ENCODE results near the gene DOK7.
A peak's percentile ranks its signal among the peaks of the same experiment; 100 is the strongest.
"Not testable (repeated sequence)": the region's sequence is repeated elsewhere in the genome, so short reads cannot be mapped to it uniquely, and the experiment has no call there.

DOK7 gene

DNA sequence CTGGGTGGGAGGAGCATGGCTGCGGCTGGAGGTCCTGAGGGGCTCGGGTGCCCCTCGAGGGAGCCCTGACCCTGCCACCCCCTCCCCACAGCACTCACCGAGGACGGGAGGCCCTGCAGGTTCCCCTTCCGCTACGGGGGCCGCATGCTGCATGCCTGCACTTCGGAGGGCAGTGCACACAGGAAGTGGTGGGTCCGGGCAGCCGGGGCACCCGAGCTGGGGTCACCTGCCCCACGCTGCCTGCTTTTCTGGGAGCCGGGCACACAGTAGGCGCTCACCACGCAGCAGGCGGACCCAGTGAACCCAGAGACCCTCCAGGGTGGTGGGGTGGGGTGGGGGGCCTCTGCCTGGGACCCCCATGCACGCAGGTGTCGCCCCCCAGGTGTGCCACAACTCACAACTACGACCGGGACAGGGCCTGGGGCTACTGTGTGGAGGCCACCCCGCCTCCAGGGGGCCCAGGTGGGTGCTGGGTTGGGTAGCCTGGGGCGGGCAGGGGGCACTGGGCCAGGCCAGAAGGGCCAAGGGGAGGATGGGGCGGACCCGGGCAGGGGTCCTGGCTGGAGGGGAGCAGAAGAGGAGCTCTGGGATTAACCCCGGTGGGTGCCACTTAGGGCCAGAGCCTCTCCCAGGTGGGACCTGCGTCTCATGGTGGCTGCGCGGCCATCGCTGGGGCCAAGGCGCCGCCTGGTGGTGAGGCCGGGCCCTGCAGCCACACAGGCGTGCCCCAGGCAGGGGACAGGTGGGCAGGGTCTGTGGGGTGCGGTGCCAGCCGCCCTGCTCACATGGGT, 20.0 kb upstream of the DOK7 start:
- DNase-seq (ENCODE audit: low spot score), result peak; percentile 86

DNA sequence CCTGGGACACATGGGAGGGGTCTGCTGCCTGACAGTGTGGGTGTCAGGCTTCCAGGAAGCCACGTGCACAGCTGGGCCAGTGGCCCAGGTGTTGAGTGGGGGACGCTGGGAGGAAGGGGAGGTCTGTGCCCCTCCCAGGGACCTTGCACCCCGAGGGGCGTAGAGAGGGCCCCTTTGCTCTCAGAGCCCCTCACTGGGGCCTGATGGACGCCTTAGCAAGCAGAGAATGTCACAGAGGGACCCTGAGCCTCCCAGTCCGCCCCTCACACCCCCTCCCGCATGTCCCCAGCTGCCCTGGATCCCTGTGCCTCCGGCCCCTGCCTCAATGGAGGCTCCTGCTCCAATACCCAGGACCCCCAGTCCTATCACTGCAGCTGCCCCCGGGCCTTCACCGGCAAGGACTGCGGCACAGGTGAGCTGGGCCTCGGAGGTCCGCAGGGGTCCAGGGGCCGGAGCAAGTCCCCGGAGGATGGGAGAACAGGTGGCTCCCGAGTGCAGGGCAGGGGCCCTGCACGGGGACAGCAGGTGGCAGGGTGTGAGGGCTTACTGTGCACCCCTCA, 19.3 kb upstream of the DOK7 start:
- no peak for DNase-seq (ENCODE audit: low spot score)

DNA sequence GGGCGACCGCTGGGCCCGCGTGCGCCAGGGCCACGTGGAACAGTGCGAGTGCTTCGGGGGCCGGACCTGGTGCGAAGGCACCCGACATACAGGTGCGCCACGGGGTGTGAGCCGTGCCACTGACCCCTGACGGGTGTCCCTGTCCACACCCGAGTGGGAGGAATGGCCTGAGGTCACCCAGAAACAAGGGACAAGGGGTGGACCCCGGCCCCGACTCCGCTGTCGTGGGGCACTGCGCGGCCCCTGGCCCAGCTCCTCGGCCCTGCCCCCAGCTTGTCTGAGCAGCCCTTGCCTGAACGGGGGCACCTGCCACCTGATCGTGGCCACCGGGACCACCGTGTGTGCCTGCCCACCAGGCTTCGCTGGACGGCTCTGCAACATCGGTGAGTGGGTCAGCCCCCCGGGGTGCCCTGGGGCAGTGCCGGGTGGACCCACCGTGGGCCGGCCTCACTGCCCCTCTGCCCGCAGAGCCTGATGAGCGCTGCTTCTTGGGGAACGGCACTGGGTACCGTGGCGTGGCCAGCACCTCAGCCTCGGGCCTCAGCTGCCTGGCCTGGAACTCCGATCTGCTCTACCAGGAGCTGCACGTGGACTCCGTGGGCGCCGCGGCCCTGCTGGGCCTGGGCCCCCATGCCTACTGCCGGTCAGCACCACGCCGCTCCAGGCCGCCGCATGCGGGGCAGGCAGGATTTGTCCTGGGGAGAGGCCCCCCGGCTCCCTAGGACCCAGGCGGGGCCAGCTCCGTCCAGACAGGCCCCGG, 18.6 kb upstream of the DOK7 start:
- no peak for DNase-seq (ENCODE audit: low spot score)

DNA sequence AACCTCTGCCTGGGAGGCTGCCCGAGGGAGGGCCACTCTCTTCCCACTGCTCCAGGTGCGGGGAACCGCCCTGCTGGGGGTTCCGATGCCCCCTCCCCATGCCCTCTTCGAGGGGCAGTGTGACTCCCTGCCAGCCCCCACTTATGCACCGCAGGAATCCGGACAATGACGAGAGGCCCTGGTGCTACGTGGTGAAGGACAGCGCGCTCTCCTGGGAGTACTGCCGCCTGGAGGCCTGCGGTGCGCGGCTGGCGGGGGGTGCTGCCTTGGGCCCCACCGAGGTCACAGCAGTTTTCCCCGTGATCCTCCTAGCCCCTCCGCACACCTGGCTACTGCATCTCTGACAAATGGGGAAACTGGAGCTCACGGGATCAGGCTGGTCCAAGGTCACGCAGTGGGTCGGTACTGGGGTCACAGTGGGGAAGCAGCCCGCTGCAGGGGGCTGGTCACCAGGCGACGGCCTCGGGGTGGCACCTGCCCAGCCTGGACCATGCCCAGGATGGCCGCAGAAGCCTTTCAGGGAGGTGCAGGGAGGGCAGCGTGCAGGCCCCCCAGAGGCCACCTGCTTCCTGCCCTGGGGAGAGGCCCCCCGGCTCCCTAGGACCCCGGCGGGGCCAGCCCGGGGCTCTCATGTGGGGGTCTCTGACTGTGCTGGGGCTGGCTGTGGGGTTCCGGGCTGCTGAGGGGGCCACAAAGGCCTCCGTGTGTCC, 17.8 kb upstream of the DOK7 start:
- no peak for DNase-seq (ENCODE audit: low spot score)

DNA sequence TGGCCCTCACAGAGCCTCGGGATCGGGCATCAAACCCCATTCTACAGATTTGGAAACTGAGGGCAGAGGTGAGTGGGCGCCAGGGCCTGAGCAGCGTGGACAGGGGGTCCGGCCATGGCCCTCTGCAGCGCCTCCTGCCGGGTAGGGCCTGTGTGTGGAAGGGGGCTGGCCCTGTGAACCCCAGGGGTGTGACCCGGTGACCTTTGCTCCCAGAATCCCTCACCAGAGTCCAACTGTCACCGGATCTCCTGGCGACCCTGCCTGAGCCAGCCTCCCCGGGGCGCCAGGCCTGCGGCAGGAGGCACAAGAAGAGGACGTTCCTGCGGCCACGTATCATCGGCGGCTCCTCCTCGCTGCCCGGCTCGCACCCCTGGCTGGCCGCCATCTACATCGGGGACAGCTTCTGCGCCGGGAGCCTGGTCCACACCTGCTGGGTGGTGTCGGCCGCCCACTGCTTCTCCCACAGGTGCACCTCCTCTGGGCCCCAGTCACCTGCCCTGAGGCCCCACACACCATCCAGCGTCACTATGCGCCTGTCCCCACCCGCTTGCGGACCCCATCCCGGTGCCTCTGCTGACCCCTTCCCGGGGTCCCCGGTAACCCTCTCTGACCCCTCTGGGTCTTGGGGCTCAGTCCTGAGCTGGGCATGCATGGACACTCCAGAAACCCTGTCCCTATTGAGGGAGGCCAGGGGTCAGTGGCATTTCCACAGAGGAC, 17.1 kb upstream of the DOK7 start:
- DNase-seq (ENCODE audit: low spot score), result no peak

DNA sequence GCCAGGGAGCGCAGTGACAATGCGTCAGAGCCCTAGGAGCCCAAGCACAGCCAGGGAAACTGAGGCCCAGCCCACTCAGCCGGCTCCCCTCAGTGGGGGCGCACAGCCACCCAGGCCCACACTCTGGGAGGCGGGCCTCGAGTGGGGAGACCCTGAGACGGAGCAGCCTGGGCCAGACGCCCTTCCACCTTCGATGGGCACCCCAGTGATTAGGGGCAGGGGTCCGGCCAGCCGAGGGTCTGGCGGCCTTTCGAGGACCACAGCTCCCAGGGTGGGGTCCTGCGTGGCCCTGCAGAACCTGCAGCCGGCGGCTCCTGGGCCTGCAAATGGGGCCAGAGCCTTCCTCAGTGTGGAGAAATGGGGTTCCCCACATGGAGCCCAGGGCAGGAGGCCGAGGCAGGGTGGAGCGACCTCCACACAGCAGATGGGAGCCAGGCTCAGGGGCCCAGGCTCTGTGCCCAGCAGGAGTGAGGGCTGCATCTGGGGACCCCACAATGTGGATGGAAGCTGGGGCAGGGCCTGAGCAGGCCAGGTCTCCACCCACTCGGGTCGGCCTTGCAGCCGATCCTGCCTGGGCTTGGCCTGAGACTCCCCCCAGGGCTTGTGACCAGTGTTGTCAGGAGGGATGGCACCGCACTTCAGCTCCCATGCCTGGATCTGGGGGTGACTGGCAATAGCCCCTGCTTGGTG, 16.3 kb upstream of the DOK7 start:
- DNase-seq (ENCODE audit: low spot score), result no peak

DNA sequence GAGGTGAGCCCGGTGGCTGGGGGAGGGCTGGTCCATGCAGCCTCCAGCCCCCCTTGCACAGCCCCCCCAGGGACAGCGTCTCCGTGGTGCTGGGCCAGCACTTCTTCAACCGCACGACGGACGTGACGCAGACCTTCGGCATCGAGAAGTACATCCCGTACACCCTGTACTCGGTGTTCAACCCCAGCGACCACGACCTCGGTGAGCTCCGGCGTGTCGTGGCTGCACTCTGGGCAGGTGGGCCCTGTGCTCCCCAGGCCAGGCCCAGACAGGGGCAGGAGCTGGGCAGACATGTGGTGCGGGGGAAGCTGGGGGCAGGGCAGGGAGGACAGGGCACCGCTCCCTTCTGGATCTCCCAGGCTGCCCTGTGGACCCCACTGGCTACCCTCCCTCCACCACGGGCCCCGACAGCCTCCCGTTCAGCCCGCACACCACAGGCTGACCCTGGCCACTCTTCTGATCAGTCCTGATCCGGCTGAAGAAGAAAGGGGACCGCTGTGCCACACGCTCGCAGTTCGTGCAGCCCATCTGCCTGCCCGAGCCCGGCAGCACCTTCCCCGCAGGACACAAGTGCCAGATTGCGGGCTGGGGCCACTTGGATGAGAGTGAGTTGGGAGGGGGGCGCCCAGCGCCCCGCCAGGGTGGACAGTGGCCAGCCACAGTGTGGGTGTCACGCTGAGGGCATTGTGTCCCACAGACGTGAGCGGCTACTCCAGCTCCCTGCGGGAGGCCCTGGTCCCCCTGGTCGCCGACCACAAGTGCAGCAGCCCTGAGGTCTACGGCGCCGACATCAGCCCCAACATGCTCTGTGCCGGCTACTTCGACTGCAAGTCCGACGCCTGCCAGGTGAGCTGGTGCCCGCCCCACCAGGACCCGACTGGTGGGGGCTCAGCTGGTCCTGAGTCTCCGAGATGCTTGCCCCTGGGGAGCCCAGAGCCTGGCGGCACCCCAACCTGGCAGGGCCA, 15.4 kb upstream of the DOK7 start:
- no peak for DNase-seq (ENCODE audit: low spot score)

DNA sequence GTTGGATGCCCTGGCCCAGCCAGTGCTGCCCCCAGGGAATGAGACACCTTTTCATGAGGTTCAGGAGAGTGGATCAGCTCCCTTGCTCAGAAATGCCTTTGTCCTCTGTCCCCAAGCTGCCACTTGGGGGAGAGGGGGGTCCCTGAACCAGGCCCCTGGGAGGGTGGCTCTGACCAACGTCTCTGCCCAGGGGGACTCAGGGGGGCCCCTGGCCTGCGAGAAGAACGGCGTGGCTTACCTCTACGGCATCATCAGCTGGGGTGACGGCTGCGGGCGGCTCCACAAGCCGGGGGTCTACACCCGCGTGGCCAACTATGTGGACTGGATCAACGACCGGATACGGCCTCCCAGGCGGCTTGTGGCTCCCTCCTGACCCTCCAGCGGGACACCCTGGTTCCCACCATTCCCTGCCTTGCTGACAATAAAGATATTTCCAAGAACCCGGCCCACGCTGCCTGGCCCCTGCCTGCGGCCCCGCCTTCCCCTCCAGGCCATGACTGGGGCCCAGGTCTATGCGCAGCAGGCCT, 14.0 kb upstream of the DOK7 start:
- no peak for DNase-seq (ENCODE audit: low spot score)

DNA sequence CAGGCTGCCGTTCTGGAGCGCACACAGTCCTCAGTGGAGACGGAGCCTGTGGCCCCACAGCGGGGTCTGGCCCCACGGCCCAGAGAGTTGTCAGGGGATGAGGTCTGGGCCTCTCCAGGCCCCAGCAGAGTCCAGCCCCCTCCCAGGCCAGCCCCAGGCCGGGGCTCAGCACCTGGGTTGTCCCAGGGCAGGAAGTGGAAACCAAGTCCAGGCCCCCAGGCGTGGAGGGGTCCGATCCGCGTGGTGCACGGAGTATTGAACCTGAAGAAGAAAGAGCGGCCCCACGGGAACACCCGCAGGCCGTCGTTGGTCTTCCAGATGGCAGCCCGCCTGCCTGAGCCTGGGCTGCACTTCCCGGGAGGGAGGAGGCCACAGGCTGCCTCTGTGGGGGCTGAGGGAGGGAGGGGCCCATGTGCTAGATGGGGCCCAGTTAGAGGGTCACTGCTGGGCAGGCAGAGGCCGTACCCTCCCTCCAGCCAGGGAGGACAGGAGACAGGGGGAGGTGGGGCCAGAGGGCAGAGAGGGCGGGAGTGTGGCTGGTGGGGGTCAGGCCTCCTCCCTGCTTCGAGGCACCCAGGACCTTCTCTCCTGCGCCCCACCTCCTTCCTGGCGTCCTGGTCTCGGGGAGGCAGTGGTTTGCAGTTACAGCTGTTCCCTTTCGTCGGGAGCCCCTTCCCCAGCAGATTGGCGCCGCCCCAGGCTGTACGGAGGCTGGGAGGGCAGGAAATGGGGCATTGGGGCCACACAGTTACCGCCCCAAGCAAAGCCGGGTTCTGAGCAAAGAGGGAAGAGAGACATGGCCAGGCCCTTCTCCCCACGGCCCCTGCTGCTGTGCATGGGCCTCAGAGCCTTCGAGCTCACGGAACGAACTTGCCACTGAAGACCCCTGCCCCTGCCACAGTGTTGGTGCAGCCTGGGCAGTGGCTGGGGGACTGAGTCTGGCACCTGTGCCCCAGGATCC, 13.3 kb upstream of the DOK7 start:
- DNase-seq (ENCODE audit: low spot score), result no peak

DNA sequence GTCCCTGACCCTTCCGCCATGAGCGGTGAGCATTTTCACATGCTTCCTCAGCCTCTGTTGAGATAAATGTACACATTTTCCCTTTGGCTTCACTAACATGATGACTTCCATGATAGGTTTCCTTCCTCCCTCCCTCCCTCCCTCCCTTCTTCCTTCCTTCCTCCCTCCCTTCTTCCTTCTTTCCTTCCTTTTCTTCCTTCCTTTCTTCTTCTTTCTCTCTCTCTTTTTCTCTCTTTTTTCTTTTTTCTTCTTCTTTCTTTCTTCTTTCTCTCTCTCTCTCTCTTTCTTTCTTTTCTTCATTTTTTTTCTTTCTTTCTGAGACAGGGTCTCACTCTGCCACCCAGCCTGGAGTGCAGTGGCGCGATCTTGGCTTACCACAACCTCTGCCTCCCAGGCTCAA, 12.5 kb upstream of the DOK7 start:
- no peak for DNase-seq (ENCODE audit: low spot score)

DNA sequence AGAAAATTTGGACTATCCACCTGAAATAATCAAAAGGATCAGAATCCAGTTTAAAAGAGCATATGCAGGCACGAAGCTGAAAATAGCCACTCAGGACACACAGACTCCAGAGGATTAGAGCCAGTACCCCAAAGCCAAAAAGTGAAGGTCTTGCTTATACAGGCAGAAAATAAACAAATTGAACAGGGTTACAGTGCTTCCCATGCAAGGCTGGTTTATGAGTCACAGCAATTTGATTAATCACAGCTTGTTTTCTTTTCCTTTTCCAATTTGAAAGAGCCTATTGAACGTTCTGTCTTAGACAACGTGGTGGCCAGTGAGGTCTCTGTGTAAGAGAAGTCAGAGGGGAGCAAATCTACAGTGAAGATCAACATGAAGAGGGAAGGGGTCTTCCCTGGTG, 11.2 kb upstream of the DOK7 start:
- no peak for DNase-seq (ENCODE audit: low spot score)

DNA sequence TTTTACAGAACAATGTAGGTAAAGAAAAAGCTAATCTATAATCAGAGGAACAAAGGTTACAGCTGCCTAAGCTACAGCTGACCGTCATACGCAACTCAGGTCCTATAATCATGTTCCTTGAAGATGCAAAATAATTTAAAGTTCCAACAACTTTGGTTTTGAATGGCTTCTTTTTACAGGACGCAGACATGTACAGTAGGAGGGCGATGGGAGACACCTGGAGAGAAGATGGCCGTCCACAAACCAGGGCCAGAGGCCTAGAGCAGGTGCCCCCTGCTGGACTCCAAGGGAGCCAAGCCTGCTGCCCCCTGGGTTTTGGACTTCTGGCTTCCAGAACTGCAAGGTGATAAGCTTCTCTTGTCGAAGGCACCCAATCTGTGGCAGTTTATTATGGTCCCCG, 10.7 kb upstream of the DOK7 start:
- no peak for DNase-seq (ENCODE audit: low spot score)

DNA sequence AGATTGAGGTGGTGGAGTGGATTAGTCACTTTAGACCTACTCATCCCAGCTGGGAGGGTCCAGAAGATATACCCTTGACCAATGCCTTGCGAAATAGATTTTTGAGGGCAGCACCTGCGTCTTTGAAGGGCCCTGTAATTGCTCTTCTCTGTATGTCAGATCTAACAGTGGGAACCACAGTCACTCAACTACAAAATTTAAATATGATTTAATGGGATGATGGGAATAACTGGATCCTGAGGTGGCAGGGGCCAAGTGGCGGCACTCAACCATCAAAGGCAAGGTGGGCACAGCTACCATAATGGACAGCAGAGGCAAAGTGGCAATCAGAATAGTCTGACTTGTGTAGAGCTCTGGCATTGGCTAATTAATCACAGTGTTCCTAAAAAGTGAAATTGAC, 7.5 kb upstream of the DOK7 start:
- not testable (repeated sequence) for DNase-seq (ENCODE audit: low spot score)

DNA sequence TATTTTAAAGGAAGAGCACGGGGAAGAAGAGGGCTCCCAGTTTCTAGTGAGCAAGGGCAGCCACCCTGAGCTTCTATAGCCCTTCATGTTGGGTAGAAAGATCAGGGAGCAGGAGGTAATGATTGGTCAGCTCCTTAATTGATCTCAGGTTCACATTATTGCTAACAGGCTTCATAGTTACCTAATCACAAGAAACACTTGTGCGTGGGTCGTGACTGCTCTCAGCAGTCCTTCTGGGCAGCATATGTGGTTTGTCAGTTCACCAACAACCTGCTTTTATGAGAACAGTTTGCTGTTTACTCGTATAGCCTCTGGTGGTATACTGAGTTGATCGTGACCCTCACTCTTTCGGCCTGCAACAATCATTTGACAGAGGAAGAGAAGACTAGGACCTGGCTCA, 4.7 kb upstream of the DOK7 start:
- DNase-seq (ENCODE audit: low spot score), result no peak

DNA sequence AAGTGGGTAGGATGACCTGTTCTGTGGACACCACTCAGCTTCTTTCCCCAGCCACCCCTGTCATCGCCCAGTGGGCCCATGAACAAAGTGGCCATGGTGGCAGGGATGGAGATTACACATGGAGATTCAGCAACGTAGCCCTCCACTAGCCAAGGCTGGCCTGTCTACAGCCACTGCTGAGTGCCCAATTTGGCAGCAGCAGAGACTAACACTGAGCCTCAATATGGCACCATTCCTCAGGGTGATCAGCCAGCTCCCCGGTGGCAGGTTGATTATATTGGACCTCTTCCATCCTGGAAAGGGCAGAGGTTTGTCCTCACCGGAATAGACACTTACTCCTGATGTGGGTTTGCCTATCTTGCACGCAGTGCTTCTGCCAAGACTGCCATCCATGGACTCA, 4.0 kb upstream of the DOK7 start:
- DNase-seq (ENCODE audit: low spot score), result not testable (repeated sequence)

DNA sequence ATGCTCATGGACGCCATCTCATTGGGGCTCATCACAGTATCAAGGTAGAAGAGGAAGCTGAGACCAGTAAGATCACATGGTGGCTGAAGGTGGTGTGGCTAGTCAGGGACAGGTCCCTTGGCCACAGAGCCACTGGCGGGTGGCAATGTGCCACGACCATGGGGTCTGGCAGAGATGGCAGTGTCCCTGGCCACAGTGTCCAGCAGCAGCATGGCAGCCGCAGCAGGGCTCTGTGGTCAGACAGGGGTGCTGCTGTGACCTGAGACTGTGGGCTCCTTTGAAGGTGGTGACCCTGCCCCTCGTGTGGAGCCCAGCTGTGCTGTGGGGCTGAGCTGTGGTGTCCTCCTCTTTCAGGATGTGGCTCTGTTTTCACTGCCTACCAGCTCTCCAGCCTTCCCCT, 2.2 kb upstream of the DOK7 start:
- no peak for DNase-seq (ENCODE audit: low spot score)

DNA sequence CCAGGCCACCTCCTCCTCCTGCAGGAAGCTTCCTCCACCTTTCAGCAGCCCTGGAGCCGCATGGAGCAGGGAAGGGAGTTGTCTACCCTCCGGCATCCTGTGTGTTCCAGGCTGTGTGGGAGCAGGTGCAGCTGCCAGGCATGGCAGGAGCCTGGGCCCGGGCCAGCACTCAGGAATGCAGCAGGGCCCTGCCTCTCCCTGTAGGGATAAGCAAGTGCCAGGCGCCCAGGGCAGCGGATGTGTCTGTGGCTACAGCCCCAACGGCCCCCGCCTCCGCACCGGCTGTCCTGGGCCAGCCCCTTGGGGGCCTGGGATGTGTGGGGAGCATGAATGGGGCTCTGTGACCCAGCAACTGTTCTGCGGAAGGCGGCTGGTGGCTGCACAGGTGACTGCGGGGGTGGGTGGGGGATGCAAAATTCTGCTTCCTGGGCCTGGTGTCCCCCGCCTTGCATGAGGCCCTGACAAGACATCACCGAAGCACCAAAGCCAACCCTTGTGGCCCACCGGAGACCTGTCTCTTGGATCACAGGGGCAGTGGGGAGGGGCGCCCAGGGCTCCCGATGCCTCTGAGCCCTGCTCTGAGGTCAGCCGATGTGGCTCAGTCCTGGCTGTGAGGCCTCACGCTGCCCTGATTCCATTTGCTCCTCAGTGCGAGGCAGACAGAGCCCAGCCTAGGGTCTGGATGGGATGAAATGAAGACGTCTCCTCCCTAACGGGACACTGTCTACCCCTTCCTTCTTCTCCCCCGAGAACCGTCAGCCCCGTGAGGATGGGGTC, 1.4 kb upstream of the DOK7 start:
- no peak for DNase-seq (ENCODE audit: low spot score)

DNA sequence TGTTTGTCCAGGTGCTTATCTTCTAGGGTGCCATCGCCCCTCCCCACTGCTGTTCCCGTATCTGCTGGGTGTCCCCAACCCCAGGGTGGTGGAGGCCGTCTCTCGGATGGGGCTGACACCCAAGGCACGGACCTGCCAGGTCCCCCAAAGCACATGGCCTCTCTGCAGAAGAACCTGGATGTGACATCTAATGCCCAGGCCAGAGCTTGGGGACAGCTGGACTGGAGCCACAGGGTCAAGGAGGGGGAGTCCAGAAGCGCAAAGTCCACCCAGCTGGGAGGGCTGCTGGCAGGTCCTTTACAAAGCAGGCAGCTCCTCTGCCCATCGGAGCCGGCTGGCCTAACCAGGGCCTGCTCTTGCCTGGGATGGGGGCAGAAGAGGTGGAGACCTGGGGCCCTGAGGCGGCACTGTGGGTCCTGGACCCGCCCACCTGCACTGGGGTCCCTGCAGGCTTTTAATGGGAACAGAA, 751 bp upstream of the DOK7 start:
- DNase-seq (ENCODE audit: low spot score), result no peak
